Measurements from ENCODE around the gene HSD17B10. TPM values are rescaled to one million over a fixed set of nuclear protein-coding genes. Genes with fewer than 3 reads are reported as not detected.

The HSD17B10 gene
- total RNA-seq, 1 donor = 48.5 TPM

GRCh38 chrX:53447441-53447840 lies 13.3 kb upstream of the HSD17B10 start:
- TF ChIP-seq CTCF (IDR thresholded peaks at IDR 0.05; ENCODE audit: extremely low read depth, low read depth, low read length) = no peak
- DNase-seq (ENCODE audit: insufficient read length, low spot score, missing footprints) = no peak
- H3K27ac ChIP-seq (ENCODE audit: low read depth, low read length) = no peak overlapping the region
- no peak overlapping the region for H3K4me2 ChIP-seq (ENCODE audit: insufficient read depth, low read length)
- H3K9me3 ChIP-seq (ENCODE audit: low read depth, low read length) = no peaks in the 10 kb centered on the region
- no peaks in the 10 kb centered on the region for H4K20me1 ChIP-seq (ENCODE audit: insufficient read depth, low read length)
- no peak overlapping the region for H3K4me3 ChIP-seq (ENCODE audit: insufficient read depth, low read length)
- no peak overlapping the region for H2AFZ ChIP-seq (ENCODE audit: low read length)
- no peaks in the 10 kb centered on the region for H3K4me1 ChIP-seq (ENCODE audit: insufficient read depth, low read length)
- no peaks in the 10 kb centered on the region for H3K79me2 ChIP-seq (ENCODE audit: insufficient read depth, low read length)
- no peaks in the 10 kb centered on the region for H3K36me3 ChIP-seq (ENCODE audit: insufficient read depth, low read length)
- H3K27me3 ChIP-seq (ENCODE audit: insufficient read depth, low read length) = peaks cover 3% of the 10 kb centered on the region

GRCh38 chrX:53445977-53446376 lies 11.8 kb upstream of the HSD17B10 start:
- no peak overlapping the region for H3K4me2 ChIP-seq (ENCODE audit: insufficient read depth, low read length)
- no peak overlapping the region for H3K27ac ChIP-seq (ENCODE audit: low read depth, low read length)
- peaks cover 11% of the 10 kb centered on the region for H3K4me1 ChIP-seq (ENCODE audit: insufficient read depth, low read length)
- no peaks in the 10 kb centered on the region for H3K79me2 ChIP-seq (ENCODE audit: insufficient read depth, low read length)
- TF ChIP-seq CTCF (IDR thresholded peaks at IDR 0.05; ENCODE audit: extremely low read depth, low read depth, low read length) = peak; percentile 80
- H3K4me3 ChIP-seq (ENCODE audit: insufficient read depth, low read length) = no peak overlapping the region
- peak; percentile 82 for DNase-seq (ENCODE audit: insufficient read length, low spot score, missing footprints)
- peaks cover 10% of the 10 kb centered on the region for H3K27me3 ChIP-seq (ENCODE audit: insufficient read depth, low read length)
- H4K20me1 ChIP-seq (ENCODE audit: insufficient read depth, low read length) = no peaks in the 10 kb centered on the region
- H2AFZ ChIP-seq (ENCODE audit: low read length) = no peak overlapping the region
- H3K36me3 ChIP-seq (ENCODE audit: insufficient read depth, low read length) = no peaks in the 10 kb centered on the region
- H3K9me3 ChIP-seq (ENCODE audit: low read depth, low read length) = no peaks in the 10 kb centered on the region

DNA sequence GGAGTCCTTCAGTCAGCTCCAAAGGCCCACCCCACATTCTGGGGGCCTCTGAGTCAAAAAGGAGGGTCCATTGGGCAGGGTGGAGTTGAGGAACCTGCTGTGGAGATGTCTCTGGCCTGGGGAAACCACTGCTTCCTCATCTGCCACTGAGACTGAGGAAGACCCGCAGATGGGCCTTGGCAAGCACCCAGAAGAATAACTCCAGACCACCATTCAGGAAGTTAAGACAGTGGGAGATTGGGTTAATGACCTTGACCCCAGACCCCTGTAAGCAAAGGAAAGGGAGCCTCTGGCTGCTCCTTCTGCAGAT lies 8.1 kb upstream of the HSD17B10 start:
- no peak overlapping the region for H3K27ac ChIP-seq (ENCODE audit: low read depth, low read length)
- no peaks in the 10 kb centered on the region for H3K9me3 ChIP-seq (ENCODE audit: low read depth, low read length)
- DNase-seq (ENCODE audit: insufficient read length, low spot score, missing footprints) = no peak
- peak overlapping the region; percentile 91 for H3K4me2 ChIP-seq (ENCODE audit: insufficient read depth, low read length)
- peaks cover 20% of the 10 kb centered on the region for H3K4me1 ChIP-seq (ENCODE audit: insufficient read depth, low read length)
- no peaks in the 10 kb centered on the region for H3K79me2 ChIP-seq (ENCODE audit: insufficient read depth, low read length)
- no peak for TF ChIP-seq CTCF (IDR thresholded peaks at IDR 0.05; ENCODE audit: extremely low read depth, low read depth, low read length)
- H3K4me3 ChIP-seq (ENCODE audit: insufficient read depth, low read length) = peak overlapping the region; percentile 69
- H4K20me1 ChIP-seq (ENCODE audit: insufficient read depth, low read length) = no peaks in the 10 kb centered on the region
- no peak overlapping the region for H2AFZ ChIP-seq (ENCODE audit: low read length)
- H3K27me3 ChIP-seq (ENCODE audit: insufficient read depth, low read length) = peaks cover 22% of the 10 kb centered on the region
- no peaks in the 10 kb centered on the region for H3K36me3 ChIP-seq (ENCODE audit: insufficient read depth, low read length)

DNA sequence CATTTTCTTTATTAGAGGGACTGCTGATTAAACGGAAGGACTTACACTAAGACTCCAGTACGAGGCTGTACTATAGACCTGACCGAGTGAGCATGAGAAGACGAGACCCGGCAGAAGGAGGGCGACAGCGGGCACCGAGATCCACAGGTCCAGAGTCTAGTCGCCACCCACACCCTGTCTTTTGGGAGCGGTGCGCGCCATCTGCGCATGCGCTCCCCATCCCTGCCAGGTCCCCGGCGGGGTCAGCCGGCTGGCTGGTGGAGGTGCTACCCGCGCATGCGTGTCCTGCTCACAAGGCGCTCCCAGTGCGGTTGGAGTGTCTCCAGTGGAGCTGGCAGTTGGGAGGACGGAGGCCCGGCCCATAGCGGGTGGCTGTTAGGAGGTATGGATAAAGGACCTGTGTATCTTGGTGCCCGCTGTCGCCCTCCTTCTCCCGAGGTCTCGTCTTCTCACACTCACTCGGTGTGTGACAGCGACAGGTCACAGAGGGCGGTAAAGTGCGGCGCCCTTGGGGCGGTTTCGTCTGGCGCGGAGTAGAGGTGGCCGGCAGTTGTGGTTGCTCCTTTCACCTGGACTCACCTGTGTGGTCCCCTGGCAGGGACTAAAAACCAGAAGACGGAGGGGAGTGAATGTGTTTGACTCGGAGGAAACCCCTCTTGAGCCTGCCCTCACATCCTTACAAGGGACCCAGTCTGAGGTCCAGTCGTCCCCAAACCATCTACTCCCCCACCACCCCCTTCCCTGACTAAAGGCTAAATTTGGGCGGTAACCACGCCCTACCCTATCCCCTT lies 7.6 kb upstream of the HSD17B10 start:
- Histone ChIP-seq H3K36me3 (ENCODE audit: insufficient read depth, low read length) (no peaks in the 10 kb centered on the region), H2AFZ (ENCODE audit: low read length) (peak overlapping the region; percentile 90)

More for the DNA sequence above, 7.6 kb upstream of the HSD17B10 start:
- no peak for TF ChIP-seq CTCF (IDR thresholded peaks at IDR 0.05; ENCODE audit: extremely low read depth, low read depth, low read length)
- Histone ChIP-seq H3K27me3 (ENCODE audit: insufficient read depth, low read length) (peaks cover 22% of the 10 kb centered on the region), H4K20me1 (ENCODE audit: insufficient read depth, low read length) (no peaks in the 10 kb centered on the region), H3K4me3 (ENCODE audit: insufficient read depth, low read length) (peak overlapping the region; percentile 69), H3K27ac (ENCODE audit: low read depth, low read length) (no peak overlapping the region), H3K79me2 (ENCODE audit: insufficient read depth, low read length) (no peaks in the 10 kb centered on the region), H3K9me3 (ENCODE audit: low read depth, low read length) (no peaks in the 10 kb centered on the region), H3K4me1 (ENCODE audit: insufficient read depth, low read length) (peaks cover 20% of the 10 kb centered on the region), H3K4me2 (ENCODE audit: insufficient read depth, low read length) (peak overlapping the region; percentile 91)
- DNase-seq (ENCODE audit: insufficient read length, low spot score, missing footprints) = peak; percentile 96
